Neural progenitor cell (in vitro differentiated cells): Measurements from ENCODE around the gene RNF144A.

Experiments used
- EZH2 ChIP-seq: fragments of 200-600 bp; sonication (generic); IDR thresholded peaks from 2 replicates; pipeline ENCODE4 v1.6.1; 2017; ENCODE audit warnings: antibody characterized with exemption, mild to moderate bottlenecking, moderate library complexity
- TF ChIP-seq, protein P1 (sequence below): fragments of 200-600 bp; sonication (generic); IDR thresholded peaks from 2 replicates; pipeline ENCODE4 v1.5.1; 2017; ENCODE audit warnings: antibody characterized with exemption, mild to moderate bottlenecking

DNA sequence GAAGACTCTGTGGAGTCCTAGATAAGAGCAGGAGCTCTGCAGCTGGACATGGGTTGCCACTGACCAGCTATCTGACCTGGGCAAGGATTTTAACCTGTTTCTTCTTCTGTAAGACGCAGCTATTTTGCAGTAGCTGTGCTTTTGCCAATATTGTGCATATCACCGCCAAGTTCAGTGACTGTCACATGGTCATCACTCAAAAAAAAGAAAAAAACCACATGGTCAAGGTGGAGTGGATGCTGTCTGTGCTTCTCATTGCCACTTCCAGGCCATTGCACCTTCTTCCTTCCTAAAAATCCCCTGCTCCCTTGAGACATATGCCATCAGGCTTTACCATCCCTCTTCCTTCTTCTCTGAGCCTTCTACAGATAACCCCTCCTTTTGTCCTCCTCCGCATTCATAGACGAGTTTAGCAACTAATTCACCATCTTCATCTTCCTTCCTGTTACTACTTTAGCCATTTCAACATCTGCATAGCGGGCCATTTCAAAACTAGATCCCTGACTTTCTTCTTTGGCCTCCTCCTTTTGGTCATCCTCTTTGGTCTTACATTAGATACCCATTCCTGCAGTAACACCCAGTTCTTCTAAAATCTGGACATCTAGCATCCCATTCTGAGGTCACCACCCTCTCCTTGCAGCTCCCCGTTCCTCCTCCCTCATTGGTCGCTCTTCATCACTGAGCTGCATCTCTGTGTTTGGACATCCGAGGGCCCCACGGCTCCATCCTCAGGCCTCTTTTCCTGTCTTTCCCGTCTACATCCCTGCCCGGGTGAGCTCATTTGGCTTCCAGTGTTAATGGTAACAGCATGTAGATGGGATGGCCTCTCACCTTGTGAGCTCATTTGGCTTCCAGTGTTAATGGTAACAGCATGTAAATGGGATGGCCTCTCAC is 17.8 kb downstream of the RNF144A start:
- TF ChIP-seq EZH2 = no peak
- TF ChIP-seq, protein P1, sequence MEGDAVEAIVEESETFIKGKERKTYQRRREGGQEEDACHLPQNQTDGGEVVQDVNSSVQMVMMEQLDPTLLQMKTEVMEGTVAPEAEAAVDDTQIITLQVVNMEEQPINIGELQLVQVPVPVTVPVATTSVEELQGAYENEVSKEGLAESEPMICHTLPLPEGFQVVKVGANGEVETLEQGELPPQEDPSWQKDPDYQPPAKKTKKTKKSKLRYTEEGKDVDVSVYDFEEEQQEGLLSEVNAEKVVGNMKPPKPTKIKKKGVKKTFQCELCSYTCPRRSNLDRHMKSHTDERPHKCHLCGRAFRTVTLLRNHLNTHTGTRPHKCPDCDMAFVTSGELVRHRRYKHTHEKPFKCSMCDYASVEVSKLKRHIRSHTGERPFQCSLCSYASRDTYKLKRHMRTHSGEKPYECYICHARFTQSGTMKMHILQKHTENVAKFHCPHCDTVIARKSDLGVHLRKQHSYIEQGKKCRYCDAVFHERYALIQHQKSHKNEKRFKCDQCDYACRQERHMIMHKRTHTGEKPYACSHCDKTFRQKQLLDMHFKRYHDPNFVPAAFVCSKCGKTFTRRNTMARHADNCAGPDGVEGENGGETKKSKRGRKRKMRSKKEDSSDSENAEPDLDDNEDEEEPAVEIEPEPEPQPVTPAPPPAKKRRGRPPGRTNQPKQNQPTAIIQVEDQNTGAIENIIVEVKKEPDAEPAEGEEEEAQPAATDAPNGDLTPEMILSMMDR = no peak
